HepG2 (cell line): ENCODE results near the gene NBPF6. TPM values are rescaled to one million over a fixed set of nuclear protein-coding genes. Genes with fewer than 3 reads are reported as not detected.
"Not testable (repeated sequence)": the region's sequence is repeated elsewhere in the genome, so short reads cannot be mapped to it uniquely, and the experiment has no call there.

ENCODE experiments used
- ATAC-seq: fragments of 200-7000 bp; cut with Tn5 transposase; 3 replicates; pipeline ENCODE4 v1.9.1; 2020; ENCODE audit warnings: mild to moderate bottlenecking, moderate library complexity
- BruUV-seq: library from RNA; stranded (reverse); fragments of 400-500 nt; replicated peaks from 2 replicates; lab custom pipeline; 2021; lab: Mats Ljungman, UMichigan
- CTCF ChIA-PET: fragments of 300-600 bp; formaldehyde crosslinking; extraction: SDS; loops from one replicate; lab custom pipeline; 2021; ENCODE audit warnings: low total read pairs, inconsistent platforms, low intra/inter-chr PET ratio; lab: Yijun Ruan, JAX
- POLR2A ChIA-PET: fragments of 350-600 bp; sonication (Branson Sonifier 250); formaldehyde crosslinking; loops from one replicate; lab custom pipeline; 2020; ENCODE audit warnings: antibody characterized with exemption, inconsistent platforms; lab: Yijun Ruan, JAX
- DNase-seq: peaks from one replicate; pipeline ENCODE4 v3.0.0-alpha.2; 2015; ENCODE audit warnings: low spot score
- FAIRE-seq: peaks from 3 replicates; lab custom pipeline; 2011; peaks lifted over from hg19 to GRCh38; lab: Jason Lieb, UNC
- H2AFZ ChIP-seq: one replicate; pipeline ENCODE4 v1.6.1; 2011; ENCODE audit warnings: low read length, inconsistent platforms
- H3K27ac ChIP-seq: fragments of 300-600 bp; 3 replicates; pipeline ENCODE4 v1.8.0; 2011; ENCODE audit warnings: mixed run types, mild to moderate bottlenecking, mixed read lengths, low read length, inconsistent platforms; ENCODE audit not compliant: insufficient read depth; ENCODE audit errors: extremely low read length
- H3K27me3 ChIP-seq, 2 experiments: fragments of 200-600 bp in 1 of 2; 2 replicates in 1 of 2; 3 replicates in 1 of 2; pipeline versions ENCODE4 v1.6.0 to v1.8.0; 2011; ENCODE audit warnings: low read length in 2 of 2, mild to moderate bottlenecking in 2 of 2, moderate library complexity in 2 of 2, inconsistent platforms in 1 of 2; ENCODE audit not compliant: insufficient read depth in 2 of 2, control insufficient read depth in 1 of 2
- H3K36me3 ChIP-seq, 2 experiments: fragments of 200-600 bp in 1 of 2; replicated peaks in 1 of 2; 2 replicates in 1 of 2; 3 replicates in 1 of 2; pipeline versions ENCODE4 v1.5.1 to v1.8.0; 2011; ENCODE audit warnings: low read length in 2 of 2, inconsistent platforms in 1 of 2; ENCODE audit not compliant: insufficient read depth in 2 of 2, control insufficient read depth in 1 of 2
- H3K4me1 ChIP-seq: 2 replicates; pipeline ENCODE4 v1.5.1; 2012; ENCODE audit warnings: low read length, inconsistent platforms; ENCODE audit not compliant: insufficient read depth
- H3K4me2 ChIP-seq: 2 replicates; pipeline ENCODE4 v1.6.0; 2011; ENCODE audit warnings: low read depth, low read length, inconsistent platforms
- H3K4me3 ChIP-seq, 3 experiments: fragments of 200-600 bp in 1 of 3; sonication (generic), shearing (Covaris generic) in 1 of 3; replicated peaks in 1 of 3; 2 replicates each; pipeline ENCODE4 v1.5.1; 2011 to 2016; ENCODE audit warnings: low read length in 3 of 3, inconsistent platforms in 2 of 3, low read depth in 2 of 3, mild to moderate bottlenecking in 2 of 3, control low read depth in 1 of 3, mixed read lengths in 1 of 3; ENCODE audit not compliant: insufficient read depth in 1 of 3
- H3K79me2 ChIP-seq: one replicate; pipeline ENCODE4 v1.6.1; 2011; ENCODE audit warnings: low read length, inconsistent platforms; ENCODE audit not compliant: insufficient read depth
- H3K9ac ChIP-seq: 2 replicates; pipeline ENCODE4 v1.6.0; 2011; ENCODE audit warnings: mild to moderate bottlenecking, low read depth, low read length, inconsistent platforms; ENCODE audit not compliant: insufficient read depth
- H3K9me3 ChIP-seq: 2 replicates; pipeline ENCODE4 v1.5.1; 2012; ENCODE audit warnings: mild to moderate bottlenecking, low read length
- H4K20me1 ChIP-seq: 2 replicates; pipeline ENCODE4 v1.6.0; 2011; ENCODE audit warnings: inconsistent platforms, mild to moderate bottlenecking, low read length, moderate library complexity; ENCODE audit not compliant: insufficient read depth
- WGBS: methylation state at CpG from one replicate; pipeline ENCODE4 v1.1.6; 2017; ENCODE audit warnings: low lambda C conversion rate; 5-methylcytosine and 5-hydroxymethylcytosine counted together
- in situ Hi-C: cut with HindIII; loops from 2 replicates; pipeline ENCODE4 v1.10.0; 2017; ENCODE audit warnings: low pct_unique_long_range_greater_than_20kb; ENCODE audit not compliant: extremely low pct_ligation_motif_present
- intact Hi-C: fragments of 100-400 bp; cut with micrococcal nuclease; formaldehyde crosslinking; loops from one replicate; pipeline ENCODE4 v1.10.0; 2022; ENCODE audit not compliant: unreplicated experiment
- polyA plus RNA-seq, 8 experiments: library from polyadenylated mRNA; depleted of rRNA in 3 of 8; stranded (reverse) in 7 of 8; unstranded in 1 of 8; fragments of >200 nt; fragmentation: Illumina TruSeq in 4 of 8; extraction: Trizol in 4 of 8; gene quantifications; 2 replicates each; pipeline versions ENCODE4 v1.2.1 to v1.2.3, GENCODE V29; 2011 to 2016; ENCODE audit warnings: low read depth in 4 of 8, missing spikeins in 1 of 8, mixed read lengths in 1 of 8; ENCODE audit not compliant: insufficient read depth in 1 of 8
- total RNA-seq, 5 experiments: library from RNA; depleted of rRNA; stranded (reverse); fragments of >200 nt; fragmentation: Illumina TruSeq; extraction: Trizol; gene quantifications; 2 replicates each; pipeline ENCODE4 v1.2.3, GENCODE V29; 2016; ENCODE audit warnings: low read depth in 1 of 5

NBPF6 gene
- total and polyA plus RNA-seq, 2 of the 13 experiments (the other 11 are each of a cell fraction or from before 2014, with no cell fraction given) = not detected

DNA sequence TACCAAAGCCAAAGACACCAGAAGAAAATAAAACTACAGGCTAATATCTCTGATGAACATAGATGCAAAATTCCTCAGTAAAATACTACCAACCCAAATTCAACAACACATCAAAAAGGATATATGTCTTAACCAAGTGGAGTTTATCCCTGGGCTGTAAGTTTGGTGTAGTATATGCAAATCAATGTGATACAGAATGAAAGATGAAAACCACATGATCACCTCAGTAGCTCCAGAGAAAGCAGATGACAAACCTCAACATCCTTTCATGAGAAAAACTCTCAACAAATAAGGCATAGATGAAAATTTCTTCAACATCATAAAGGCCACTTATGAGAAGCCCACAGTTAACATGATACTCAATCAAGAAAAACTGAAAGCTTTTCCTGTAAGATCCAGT lies 11.6 kb upstream of the NBPF6 start:
- H3K4me3 ChIP-seq, H3K27ac ChIP-seq, H3K36me3 ChIP-seq, H3K9me3 ChIP-seq, H2AFZ ChIP-seq, intact Hi-C loops, H3K79me2 ChIP-seq, H4K20me1 ChIP-seq, H3K4me1 ChIP-seq, DNase-seq, POLR2A ChIA-PET, H3K4me2 ChIP-seq, CTCF ChIA-PET, in situ Hi-C loops, ATAC-seq, H3K27me3 ChIP-seq, FAIRE-seq, H3K9ac ChIP-seq, BruUV-seq: not testable (repeated sequence)

- BruUV-seq, CTCF ChIA-PET, DNase-seq, H3K27ac ChIP-seq, in situ Hi-C loops, intact Hi-C loops, H3K4me2 ChIP-seq, H3K79me2 ChIP-seq, H4K20me1 ChIP-seq, H3K36me3 ChIP-seq, H3K9ac ChIP-seq, FAIRE-seq, ATAC-seq, H3K9me3 ChIP-seq, H3K4me3 ChIP-seq, H2AFZ ChIP-seq, H3K4me1 ChIP-seq, POLR2A ChIA-PET, H3K27me3 ChIP-seq: not testable (repeated sequence)
- WGBS = no CpG with 5 or more reads among the region's 2 CpGs
Measured at GRCh38 chr1:108454521-108454920, 4.4 kb downstream of the NBPF6 start.

DNA sequence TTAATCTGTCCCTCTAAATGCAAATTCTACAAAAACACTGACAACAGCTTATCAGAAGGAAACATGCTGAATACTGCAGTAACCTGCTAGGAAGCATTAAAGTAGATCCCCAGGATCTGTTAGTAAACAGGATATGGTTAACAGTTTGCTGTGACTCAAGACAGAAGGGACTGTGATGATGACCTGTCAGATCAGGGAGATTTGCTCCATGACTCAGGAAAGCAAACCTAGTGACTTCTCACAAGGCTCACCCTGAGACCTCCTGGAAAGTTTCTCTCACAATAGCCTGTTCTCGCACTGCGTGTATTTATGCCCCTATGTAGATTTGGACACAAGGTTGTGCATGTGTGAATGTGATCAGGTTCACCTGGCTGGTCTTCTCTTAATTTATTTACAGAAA lies 8.5 kb downstream of the NBPF6 start:
- H3K4me2 ChIP-seq, H3K4me1 ChIP-seq, intact Hi-C loops, in situ Hi-C loops, DNase-seq, ATAC-seq, H3K27ac ChIP-seq, H2AFZ ChIP-seq, H3K4me3 ChIP-seq, CTCF ChIA-PET, H3K9ac ChIP-seq, H3K36me3 ChIP-seq, H3K79me2 ChIP-seq, H3K9me3 ChIP-seq, BruUV-seq, H4K20me1 ChIP-seq, POLR2A ChIA-PET, FAIRE-seq, H3K27me3 ChIP-seq: not testable (repeated sequence)
- WGBS = no CpG with 5 or more reads among the region's 2 CpGs

DNA sequence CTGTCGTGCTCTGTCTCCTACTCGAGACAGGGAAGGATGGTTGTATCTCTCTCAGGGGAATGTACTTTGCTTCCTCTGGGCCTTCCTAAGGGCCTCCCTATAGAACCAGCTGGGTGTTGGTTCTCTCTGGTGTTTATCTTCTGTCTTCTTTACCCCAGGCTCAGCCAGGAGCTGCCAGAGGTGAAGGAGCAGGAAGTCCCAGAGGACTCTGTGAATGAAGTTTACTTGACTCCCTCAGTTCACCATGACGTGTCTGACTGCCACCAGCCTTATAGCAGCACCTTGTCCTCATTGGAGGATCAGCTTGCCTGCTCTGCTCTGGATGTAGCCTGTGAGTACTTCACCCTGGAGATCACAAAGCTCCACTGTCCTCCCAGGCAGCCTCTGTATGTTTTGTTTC lies 11.6 kb downstream of the NBPF6 start:
- ATAC-seq, H3K27ac ChIP-seq, CTCF ChIA-PET, BruUV-seq, POLR2A ChIA-PET, H3K27me3 ChIP-seq, H3K79me2 ChIP-seq, H3K4me1 ChIP-seq, H3K9ac ChIP-seq, H3K4me3 ChIP-seq, H3K9me3 ChIP-seq, DNase-seq, in situ Hi-C loops, H3K36me3 ChIP-seq, H2AFZ ChIP-seq, intact Hi-C loops, H4K20me1 ChIP-seq, FAIRE-seq, H3K4me2 ChIP-seq: not testable (repeated sequence)
- WGBS = no CpG with 5 or more reads among the region's 3 CpGs
